NCI-H510A treated with DMSO at 0.1 percent for 48 hours (cell line): Measurements from ENCODE around the gene PCNT.

Experiments used
- DNase-seq: peaks from one replicate; lab custom pipeline; 2025; lab: John Stamatoyannopoulos, UW

PCNT gene

DNA sequence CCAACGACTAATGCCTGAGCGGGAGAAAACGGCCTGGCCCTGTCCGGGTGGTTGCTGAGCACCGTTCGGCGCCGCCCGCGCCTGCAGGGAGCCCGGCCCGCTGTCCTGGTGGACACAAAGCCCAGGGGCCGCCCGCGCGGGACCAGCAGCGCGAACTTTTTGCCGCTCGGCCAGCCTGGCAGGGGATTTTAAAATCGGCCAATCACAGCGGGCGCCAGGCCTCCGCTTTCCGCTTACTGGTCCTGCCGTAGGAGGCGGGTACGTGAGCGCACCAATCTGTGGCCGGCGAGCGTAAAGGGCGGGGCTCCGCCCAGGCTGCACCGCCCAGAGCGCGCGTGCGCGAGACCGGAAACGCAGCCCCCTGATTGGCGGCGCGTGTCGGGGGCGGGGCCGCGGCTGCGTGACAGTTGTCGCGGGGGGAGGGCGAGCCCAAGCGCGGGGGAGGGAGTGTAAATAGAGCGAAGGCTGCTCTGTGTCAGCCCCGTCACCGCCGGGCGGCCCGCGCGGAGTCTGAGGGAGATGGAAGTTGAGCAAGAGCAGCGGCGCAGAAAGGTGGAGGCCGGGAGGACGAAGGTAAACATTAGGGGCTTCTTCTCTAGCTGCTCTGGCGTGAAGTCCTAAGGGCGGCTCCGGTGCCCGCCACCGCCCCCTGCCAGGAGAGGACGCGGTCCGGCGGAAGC is at the start of gene PCNT, which contains the start of gene C21orf58:
Gene PCNT, plus strand, starts transcription at position 447 of the 680 bp plus-strand sequence. Its CDS starts 73 bp downstream, at position 520.
Gene C21orf58, minus strand, starts transcription at position 161 of the 680 bp plus-strand sequence. CDS start 1,132 bp downstream, outside the sequence.
- peak; percentile 94 for DNase-seq

- no peak for DNase-seq
Observed at GRCh38 chr21:46274797-46275390, 49.1 kb upstream of the PCNT start.

GRCh38 chr21:46284077-46284644 is 39.8 kb upstream of the PCNT start:
- peak; percentile 44 for DNase-seq

DNA sequence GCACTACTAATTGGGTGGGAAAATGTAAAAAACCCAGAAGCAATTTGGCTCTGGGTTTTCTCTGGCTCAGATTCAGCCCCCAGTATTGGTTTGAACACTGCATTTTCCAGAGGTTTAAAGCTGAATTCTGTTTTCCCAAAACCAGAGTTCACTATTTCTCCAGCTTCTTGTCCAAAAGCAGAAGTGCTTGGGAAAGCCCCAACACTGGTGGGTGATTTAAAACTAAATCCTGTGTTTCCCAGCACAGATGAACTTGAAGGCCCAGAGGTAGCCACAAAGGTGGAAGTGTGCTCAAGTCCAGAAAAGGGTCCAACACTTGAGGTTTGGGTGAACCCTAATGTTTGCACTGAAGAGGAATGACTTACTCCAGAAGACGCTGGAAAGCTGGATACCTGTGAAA is 39.2 kb upstream of the PCNT start:
- DNase-seq = no peak

- DNase-seq = no peak
Observed at GRCh38 chr21:46285206-46285661, 38.7 kb upstream of the PCNT start, which contains the start of gene MCM3AP. MCM3AP (minus strand) TSS chr21:46285611; CDS start chr21:46285286, 325 bp downstream.

- DNase-seq = peak; percentile 84
Observed at GRCh38 chr21:46285761-46286647, 38.0 kb upstream of the PCNT start, which contains the start of gene YBEY. YBEY (plus strand) TSS chr21:46286342; CDS start chr21:46286914, 572 bp downstream.

- DNase-seq = no peak
Observed at GRCh38 chr21:46286648-46287002, 37.3 kb upstream of the PCNT start.

DNA sequence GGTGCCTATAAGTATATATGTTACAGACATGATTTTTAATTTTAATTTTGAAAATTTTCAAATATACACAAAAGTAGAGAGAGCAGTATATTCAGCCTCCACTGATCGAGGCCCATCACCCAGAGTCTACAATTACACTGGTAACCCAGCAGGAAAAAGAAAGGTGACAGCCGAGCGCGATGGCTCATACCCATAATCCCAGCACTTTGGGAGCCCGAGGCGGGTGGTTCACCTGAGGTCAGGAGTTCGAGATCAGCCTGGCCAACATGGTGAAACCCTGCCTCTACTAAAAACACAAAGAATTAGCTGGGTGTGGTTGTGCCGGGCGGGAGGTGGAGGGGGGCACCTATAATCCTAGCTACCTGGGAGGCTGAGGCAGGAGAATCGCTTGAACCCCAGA is 36.4 kb upstream of the PCNT start:
- no peak for DNase-seq

DNA sequence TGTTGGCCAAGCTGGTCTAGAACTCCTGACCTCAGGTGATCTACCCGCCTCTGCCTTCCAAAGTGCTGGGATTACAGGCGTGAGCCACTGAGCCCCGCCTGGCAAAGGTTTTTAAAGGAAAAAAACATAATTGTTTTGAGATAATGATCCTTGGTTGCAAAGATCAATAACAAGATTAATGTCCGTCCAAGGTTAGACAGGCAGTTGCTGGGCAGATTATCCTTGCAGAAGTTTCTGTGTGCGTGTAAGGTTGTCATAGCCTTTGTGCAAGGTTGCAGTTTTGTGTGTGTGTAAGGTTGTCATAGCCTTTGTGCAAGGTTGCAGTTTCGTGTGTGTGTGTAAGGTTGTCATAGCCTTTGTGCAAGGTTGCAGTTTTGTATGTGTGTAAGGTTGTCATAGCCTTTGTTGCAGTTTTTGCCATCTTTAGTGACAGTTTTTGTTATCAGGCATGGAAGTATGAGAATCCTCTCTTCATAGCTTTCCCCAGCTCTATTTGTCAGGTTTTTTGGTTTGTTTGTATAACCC is 34.2 kb upstream of the PCNT start:
- no peak for DNase-seq

- DNase-seq = no peak
Observed at GRCh38 chr21:46291561-46291960, 32.4 kb upstream of the PCNT start.

- DNase-seq = no peak
Observed at GRCh38 chr21:46294647-46295176, 29.2 kb upstream of the PCNT start.

DNA sequence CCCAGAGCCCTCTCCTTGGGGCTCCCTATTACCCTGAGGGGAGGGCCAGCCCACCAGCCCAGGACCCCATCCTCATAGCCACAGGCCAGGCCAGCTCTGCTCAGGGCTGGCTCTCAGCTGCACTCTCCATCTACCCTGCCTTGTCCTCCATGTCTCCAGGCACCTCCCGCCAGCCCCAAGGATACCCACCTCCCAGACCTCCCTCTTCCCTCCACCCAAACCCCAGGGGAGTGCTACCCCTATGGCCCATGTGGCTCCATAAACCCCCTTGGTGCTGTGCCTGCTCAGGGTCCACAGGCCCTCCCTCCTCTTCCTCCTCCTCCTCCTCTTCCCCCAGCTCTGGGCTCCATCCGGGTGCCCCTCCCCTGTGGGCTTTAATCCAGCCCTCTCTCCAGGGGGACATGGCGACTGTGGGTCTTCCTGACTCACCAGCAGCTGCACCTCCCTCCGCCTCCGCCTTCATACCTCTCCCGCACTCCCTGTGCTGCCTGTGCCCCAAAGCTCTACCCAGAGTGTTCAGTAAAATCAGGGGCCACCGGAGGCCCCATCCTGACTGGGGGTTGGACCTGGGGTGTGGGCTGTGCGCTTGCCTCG is 28.7 kb upstream of the PCNT start:
- DNase-seq = no peak

- DNase-seq = no peak
Observed at GRCh38 chr21:46295996-46296752, 27.8 kb upstream of the PCNT start.

GRCh38 chr21:46297338-46298271 is 26.4 kb upstream of the PCNT start:
- no peak for DNase-seq

DNA sequence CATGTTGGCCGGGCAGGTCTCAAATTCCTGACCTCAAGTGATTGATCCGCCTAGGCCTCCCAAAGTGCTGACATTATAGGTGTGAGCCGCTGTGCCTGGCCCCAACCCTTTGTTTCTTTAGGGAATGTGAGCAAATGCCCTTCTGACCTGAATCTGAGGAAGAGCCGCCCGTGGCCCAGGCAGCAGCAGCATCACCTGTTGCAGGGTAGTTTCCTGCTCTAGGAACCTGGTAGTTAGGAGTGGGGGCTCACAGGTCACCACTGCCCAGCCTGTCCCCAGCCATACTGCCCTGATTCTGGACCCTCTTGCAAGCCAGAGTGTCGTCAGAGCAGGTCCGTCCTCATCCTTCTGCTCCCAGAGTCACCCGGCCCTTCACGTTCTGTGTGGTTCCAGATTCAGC is 24.8 kb upstream of the PCNT start:
- no peak for DNase-seq

DNA sequence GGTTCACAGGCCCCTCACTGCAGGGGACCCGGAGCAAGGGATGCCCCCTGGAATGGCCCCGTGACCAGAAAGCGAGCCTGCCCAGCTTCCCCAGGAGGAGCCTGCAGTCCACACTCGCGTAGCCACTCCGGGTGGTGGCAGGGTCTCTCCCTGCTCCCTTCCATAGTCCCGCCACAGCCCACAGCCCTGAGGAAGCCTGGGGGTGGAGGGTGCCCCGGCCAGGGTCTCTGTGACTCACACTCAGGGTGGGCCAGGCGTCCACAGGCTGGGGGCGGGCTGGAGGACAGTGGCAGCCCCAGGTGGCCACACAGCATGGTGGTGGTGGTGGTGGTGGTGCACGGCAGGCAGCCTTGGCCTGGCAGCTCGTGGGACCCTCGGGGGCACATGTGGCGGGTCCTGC is 22.2 kb upstream of the PCNT start:
- no peak for DNase-seq

GRCh38 chr21:46304437-46304836 is 19.5 kb upstream of the PCNT start:
- DNase-seq = no peak

DNA sequence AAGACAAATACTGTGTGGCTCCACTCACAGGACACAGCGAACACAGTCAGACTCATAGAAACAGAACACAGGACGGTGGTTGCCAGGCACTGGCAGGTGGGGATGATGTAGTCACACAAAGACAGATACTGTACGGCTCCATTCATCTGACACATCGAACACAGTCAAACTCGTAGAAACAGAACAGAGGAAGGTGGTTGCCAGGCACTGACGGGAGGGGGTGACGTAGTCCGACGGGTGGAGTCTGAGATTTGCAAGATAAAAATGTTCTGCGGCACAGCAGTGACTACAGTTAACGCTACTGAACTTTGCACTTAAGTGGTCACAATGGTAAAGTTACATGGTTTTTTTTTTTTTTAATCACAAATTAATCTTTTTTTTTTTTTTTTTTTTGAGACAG is 19.0 kb upstream of the PCNT start:
- DNase-seq = no peak

DNA sequence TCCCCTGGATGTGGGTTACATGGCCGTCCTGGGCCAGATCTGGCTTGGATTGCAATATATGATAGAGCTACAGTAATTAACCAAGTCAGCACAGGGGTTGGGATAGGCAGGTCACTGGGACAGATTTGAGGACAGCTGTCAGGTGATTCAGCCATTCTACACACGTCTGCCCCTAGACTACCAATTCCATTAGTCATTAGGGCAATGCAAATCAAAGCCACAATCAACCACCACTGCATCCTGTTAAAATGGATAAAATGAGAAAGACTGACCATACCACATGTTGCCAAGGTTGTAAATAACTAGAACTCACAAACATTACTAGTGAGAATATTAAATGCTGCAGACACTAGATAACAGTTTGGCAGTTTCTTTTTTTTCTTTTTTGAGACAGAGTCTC is 16.3 kb upstream of the PCNT start:
- DNase-seq = no peak
